ENCODE results near the gene KANSL3. TPM values are rescaled to one million over a fixed set of nuclear protein-coding genes. Genes with fewer than 3 reads are reported as not detected.

Gene KANSL3
- total RNA-seq, 4 donors from 2014 or later: 34.7 to 65.0 (median 39.7) TPM

DNA sequence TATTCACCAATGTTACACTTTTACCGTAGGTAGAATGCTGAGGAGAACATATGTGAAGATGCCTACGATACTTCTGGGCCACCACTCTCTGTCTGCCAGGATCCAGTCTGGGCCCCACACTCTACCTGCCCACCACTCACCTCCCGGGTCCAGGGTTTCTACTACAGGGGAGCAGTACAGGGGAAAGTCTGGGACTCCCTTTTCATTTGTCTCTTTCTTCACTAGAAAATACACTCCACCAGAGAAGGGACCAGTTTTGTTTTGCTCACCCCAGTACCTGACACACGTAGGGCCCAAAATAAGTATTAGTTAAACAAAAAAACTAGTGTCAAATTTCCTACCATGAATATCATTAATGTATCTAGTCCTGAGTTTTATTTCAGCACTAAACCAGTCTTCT, 21.1 kb downstream of the KANSL3 start:
- TF ChIP-seq, protein P1, sequence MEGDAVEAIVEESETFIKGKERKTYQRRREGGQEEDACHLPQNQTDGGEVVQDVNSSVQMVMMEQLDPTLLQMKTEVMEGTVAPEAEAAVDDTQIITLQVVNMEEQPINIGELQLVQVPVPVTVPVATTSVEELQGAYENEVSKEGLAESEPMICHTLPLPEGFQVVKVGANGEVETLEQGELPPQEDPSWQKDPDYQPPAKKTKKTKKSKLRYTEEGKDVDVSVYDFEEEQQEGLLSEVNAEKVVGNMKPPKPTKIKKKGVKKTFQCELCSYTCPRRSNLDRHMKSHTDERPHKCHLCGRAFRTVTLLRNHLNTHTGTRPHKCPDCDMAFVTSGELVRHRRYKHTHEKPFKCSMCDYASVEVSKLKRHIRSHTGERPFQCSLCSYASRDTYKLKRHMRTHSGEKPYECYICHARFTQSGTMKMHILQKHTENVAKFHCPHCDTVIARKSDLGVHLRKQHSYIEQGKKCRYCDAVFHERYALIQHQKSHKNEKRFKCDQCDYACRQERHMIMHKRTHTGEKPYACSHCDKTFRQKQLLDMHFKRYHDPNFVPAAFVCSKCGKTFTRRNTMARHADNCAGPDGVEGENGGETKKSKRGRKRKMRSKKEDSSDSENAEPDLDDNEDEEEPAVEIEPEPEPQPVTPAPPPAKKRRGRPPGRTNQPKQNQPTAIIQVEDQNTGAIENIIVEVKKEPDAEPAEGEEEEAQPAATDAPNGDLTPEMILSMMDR (IDR thresholded peaks at IDR 0.05; ENCODE audit: low read depth): no peak

- TF ChIP-seq, protein P1 (IDR thresholded peaks at IDR 0.05; ENCODE audit: low read depth): no peak
Observed at GRCh38 chr2:96616535-96616934, 21.6 kb downstream of the KANSL3 start.

DNA sequence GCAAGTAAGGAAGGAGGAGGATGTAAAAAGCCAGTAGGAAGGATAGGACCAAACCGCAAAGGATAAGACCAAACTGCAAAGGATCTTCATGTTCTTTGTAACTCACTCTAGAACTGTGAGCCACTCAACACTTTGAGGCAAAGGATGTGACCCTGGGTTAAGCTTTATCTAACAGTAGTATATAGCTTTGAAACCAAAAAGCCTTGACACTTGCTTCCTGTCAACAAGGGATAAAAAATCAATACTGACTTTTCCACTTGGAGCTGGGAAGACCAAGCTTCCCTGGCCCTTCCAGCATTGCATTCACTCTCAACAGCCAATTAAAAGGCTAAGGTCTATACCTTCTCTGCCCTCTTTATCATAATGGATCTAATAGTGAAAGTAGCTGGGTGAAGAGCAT, 22.0 kb downstream of the KANSL3 start:
- TF ChIP-seq, protein P1 (IDR thresholded peaks at IDR 0.05; ENCODE audit: low read depth): no peak

DNA sequence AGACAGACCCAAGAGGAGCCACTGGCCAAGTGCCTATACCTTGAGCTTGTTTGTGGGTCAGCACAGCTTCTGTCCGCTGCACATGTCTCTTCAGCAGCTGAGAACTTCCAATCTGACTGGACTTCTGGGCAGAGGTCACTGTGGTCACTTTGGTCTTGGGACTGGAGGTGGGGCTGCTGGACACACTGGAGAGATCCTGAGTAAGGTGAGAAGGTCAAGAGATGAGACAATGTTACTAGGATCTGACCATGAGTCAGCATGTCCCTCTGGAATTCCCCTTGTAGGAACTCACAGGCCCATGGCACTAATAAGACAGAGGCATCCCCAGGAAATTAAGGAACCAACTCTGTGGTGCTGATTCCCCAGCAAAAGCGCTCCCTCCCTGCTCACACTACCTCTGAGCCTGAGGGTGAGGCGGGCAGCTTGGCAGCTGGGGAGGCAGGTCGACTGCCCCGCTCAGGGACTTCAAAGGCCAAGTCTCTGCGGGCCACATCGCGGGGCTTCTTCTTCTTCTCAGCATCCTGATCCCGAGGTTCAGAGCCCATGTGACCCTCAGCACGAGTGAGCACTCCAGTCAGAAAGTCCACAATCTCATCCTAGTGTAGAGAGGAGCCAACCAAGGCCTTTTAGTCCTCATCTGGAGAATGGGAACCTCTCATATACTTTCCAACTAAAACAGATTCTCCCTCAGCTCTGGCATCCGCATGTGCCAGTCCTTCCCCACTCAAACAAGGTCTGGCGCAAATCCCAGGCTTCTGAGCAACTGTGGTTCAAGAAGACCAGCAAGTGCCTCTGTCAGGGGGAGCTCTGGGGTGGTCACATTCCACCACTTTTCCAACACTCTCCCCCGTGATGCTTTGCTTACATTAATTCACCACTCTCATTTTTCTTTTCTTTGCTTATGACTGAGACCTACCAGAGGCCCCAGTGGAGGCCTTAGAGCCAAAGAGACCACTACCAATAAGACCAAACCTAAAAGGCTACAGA, 29.4 kb downstream of the KANSL3 start:
- TF ChIP-seq, protein P1 (IDR thresholded peaks at IDR 0.05; ENCODE audit: low read depth): no peak

GRCh38 chr2:96604104-96604503, 34.0 kb downstream of the KANSL3 start:
- TF ChIP-seq, protein P1 (IDR thresholded peaks at IDR 0.05; ENCODE audit: low read depth): no peak

DNA sequence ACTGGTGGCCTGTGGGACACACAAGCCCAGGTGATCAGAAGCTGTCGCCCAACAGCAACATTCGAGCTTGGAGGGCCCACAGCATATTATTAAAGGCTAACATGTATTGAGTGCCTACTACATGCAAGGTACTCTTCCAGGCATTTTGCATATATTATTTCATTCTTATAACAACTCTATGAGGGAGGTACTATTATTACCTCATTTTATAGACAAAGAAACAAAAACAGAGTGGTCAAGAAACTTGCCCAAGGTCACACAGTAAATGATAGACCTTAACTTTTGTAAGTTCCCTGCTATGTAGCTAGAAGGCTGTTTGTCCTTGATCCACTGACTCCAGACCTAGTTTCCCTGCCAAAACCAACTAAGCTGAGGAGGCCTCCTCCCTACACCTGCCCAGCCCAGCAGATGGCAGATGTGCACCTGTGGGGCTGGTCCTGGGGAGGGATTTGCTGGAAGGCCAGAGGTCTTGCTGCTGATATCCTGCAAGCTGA, 35.7 kb downstream of the KANSL3 start:
- TF ChIP-seq, protein P1 (IDR thresholded peaks at IDR 0.05; ENCODE audit: low read depth): no peak

Measured in subcutaneous adipose tissue (tissue), 4 donors.